Activated CD8-positive, alpha-beta T cell treated with anti-CD3 and anti-CD28 coated beads for 36 hours (primary cell): ENCODE data around the gene GDF11. TPM values are rescaled to one million over a fixed set of nuclear protein-coding genes. Genes with fewer than 3 reads are reported as not detected.

ENCODE experiments used
- ATAC-seq: fragments of 200-7000 bp; cut with Tn5 transposase; one replicate; pipeline ENCODE4 v1.10.0; 2021; ENCODE audit warnings: mild to moderate bottlenecking, moderate library complexity
- CTCF ChIA-PET: fragments of 350-600 bp; sonication (Branson Sonifier 250); formaldehyde crosslinking; loops from one replicate; lab custom pipeline; 2021; ENCODE audit warnings: antibody characterized with exemption; lab: Charles Lee
- POLR2A ChIA-PET: fragments of 350-600 bp; sonication (Branson Sonifier 250); formaldehyde crosslinking; loops from one replicate; lab custom pipeline; 2021; ENCODE audit warnings: antibody characterized with exemption; lab: Charles Lee
- DNase-seq: peaks from one replicate; pipeline ENCODE4 v3.0.0-alpha.2; 2020
- H3K27ac Mint-ChIP-seq: one replicate; pipeline ENCODE4 v1.8.0; 2021; ENCODE audit warnings: mild to moderate bottlenecking, mixed read lengths
- H3K27me3 Mint-ChIP-seq: one replicate; pipeline ENCODE4 v1.8.0; 2021; ENCODE audit warnings: mixed read lengths
- H3K36me3 Mint-ChIP-seq: one replicate; pipeline ENCODE4 v1.8.0; 2021; ENCODE audit warnings: low read depth, mixed read lengths
- H3K4me1 Mint-ChIP-seq: one replicate; pipeline ENCODE4 v1.8.0; 2021; ENCODE audit warnings: low read depth, mixed read lengths
- H3K4me3 Mint-ChIP-seq: one replicate; pipeline ENCODE4 v1.8.0; 2021; ENCODE audit warnings: mild to moderate bottlenecking, moderate library complexity, mixed read lengths
- H3K9me3 Mint-ChIP-seq: one replicate; pipeline ENCODE4 v1.8.0; 2021; ENCODE audit warnings: mixed read lengths
- CTCF ChIP-seq: fragments of 200-600 bp; IDR thresholded peaks from one replicate; pipeline ENCODE4 v1.8.0; 2022; ENCODE audit warnings: antibody characterized with exemption, mild to moderate bottlenecking
- intact Hi-C: fragments of 100-400 bp; cut with micrococcal nuclease; formaldehyde crosslinking; loops from one replicate; pipeline ENCODE4 v1.10.0; 2022
- total RNA-seq, 2 experiments: library from RNA; stranded (reverse); gene quantifications; one replicate each; pipeline ENCODE4 v1.2.3, GENCODE V29; 2021

Gene GDF11
- total RNA-seq, 2 experiments from 2014 or later, result 7.4 to 9.3 TPM

DNA sequence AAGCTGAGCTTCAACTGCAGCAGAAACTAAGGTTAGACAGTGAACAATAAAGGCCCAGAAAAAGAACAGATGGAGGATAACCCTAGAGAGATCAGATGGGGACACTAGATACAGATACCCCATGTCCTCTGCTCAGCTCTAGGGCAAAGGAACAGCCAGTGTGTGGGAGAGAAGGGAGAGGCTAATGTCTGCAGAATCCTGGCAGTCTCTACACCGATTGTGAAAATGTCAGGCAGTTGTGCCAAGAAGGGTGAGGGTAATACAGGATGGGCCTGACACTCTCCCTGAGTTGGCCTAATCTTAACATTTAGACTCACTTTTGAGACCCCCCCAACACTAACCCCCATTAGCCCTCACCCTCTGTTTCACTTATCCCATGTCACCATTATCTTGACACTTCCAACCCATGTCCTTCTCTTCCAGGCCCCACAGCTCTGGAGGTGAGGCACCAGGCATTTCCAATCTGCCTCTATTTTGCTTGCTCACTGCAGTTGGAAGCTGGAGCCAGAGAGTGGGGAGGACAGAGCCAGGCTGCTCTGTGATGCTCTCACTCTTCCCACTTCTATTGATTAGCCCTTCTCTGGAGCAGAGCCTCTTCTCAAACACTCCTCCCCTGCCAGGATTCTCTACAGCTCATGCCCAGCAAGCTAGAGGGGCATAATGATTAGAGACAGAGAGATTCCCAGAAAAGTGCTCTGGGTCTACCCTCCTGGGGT is 30.1 kb upstream of the GDF11 start:
- DNase-seq, result no peak
- CTCF ChIA-PET, result interaction anchor here (1.1 to 2.4 kb wide), 4 partner anchors 11 to 596 kb away, joined by 3 to 12 read pairs (median 6); no protein-coding TSS in a partner anchor
- H3K4me3 Mint-ChIP-seq, result no peak overlapping the region
- no peak for ATAC-seq
- peaks cover 16% of the 10 kb centered on the region for H3K27me3 Mint-ChIP-seq
- intact Hi-C loops, result no loop called here
- no peaks in the 10 kb centered on the region for H3K9me3 Mint-ChIP-seq
- peaks cover 25% of the 10 kb centered on the region for H3K4me1 Mint-ChIP-seq
- H3K36me3 Mint-ChIP-seq, result peaks cover 3% of the 10 kb centered on the region
- TF ChIP-seq CTCF, result no peak
- POLR2A ChIA-PET, result no interaction called here
- no peak overlapping the region for H3K27ac Mint-ChIP-seq

- H3K27ac Mint-ChIP-seq, result no peak overlapping the region
- peaks cover 9% of the 10 kb centered on the region for H3K27me3 Mint-ChIP-seq
- no peak overlapping the region for H3K4me3 Mint-ChIP-seq
- TF ChIP-seq CTCF, result no peak
- intact Hi-C loops, result no loop called here
- ChIA-PET POLR2A (no interaction called here), CTCF (interaction anchor here (1.1 to 1.2 kb wide), 2 partner anchors 25 to 595 kb away, joined by 3 to 4 read pairs; no protein-coding TSS in a partner anchor)
- H3K4me1 Mint-ChIP-seq, result peaks cover 24% of the 10 kb centered on the region
- ATAC-seq, result no peak
- peaks cover 3% of the 10 kb centered on the region for H3K36me3 Mint-ChIP-seq
- DNase-seq, result no peak
- H3K9me3 Mint-ChIP-seq, result no peaks in the 10 kb centered on the region
Measured at GRCh38 chr12:55713721-55714120, 29.2 kb upstream of the GDF11 start.

DNA sequence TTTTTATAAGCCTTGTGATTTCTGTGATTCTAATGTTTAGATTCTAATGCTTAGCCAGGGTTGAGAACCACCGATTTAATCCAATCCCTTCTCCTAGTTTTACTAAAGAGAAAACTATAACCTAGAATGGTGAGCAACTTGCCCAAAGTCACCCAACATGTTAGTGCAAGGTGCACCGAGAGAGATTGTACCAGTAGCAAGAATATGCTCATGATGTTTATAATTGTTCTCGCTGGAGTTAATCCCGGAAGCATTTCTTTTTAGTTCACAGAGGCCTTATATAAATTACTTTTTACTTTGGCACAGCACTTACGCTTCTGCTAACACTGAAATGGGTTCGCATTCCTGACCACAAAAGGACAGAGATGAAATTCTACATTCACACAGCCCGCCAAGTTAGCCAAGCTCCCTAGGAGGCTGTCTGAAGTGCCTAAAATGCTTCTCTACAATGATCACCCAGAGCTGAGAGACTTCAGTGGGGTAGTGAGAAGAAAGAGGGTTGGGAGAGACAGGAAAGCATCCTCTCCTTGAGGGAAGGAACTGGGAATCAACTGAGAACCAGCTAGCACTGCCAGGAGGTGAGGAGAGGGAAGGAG is 27.7 kb upstream of the GDF11 start:
- Mint-ChIP-seq H3K27ac (peak overlapping the region; percentile 92), H3K36me3 (peaks cover 5% of the 10 kb centered on the region), H3K4me1 (peaks cover 24% of the 10 kb centered on the region), H3K9me3 (no peaks in the 10 kb centered on the region), H3K27me3 (peaks cover 3% of the 10 kb centered on the region), H3K4me3 (peak overlapping the region; percentile 94)
- POLR2A ChIA-PET, result interaction anchor here (1.2 to 7.2 kb wide), 5 partner anchors 8 to 331 kb away, joined by 3 to 44 read pairs (median 4); partner anchors contain the start of genes CD63 and ITGA7
- intact Hi-C loops, result no loop called here
- no peak for TF ChIP-seq CTCF
- ATAC-seq (no peak), DNase-seq (no peak)
- CTCF ChIA-PET, result interaction anchor here (0.8 to 4.3 kb wide), 7 partner anchors 9 to 282 kb away, joined by 3 to 44 read pairs (median 10); partner anchors contain the start of genes CD63 and SUOX

DNA sequence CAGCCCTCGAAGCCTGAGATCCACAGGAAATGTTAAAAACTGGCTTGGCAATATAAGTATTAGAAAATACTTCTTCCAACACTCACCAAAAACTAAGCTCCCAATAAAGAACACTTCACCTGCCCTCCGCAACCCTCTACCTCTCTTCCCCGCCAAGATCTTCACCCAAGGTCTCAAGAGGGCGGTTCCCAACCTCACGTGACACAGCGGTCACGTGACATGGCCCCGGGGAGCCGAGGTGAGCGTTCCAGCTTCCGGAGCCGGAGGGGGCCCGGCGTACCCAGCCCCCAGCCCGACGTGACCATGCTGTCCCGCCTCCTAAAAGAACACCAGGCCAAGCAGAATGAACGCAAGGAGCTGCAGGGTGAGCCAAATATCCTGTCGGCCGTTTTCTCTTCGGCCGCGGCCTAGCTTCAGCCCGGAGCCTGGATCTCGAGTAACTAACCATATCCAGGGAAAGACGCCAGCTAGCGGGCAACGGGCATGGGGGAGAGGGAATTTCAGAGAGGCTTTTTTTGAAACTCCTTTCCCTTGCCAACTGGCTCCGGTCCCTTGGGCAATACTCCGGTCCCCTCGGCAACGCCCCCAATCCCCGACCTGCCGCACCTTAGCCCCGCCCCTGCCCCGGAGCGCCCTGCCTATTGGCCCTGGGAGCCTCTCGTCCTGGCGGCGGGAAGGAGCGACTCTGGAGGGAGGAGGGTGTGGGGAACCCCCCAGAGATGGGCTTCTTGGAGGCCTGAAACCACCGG is 26.9 kb upstream of the GDF11 start, which contains the start of gene BLOC1S1:
Gene BLOC1S1, plus strand, starts transcription at position 214 of the 749 bp plus-strand sequence. Its CDS starts 6 bp downstream, at position 220.
- ATAC-seq, result peak; percentile 97
- Mint-ChIP-seq H3K27ac (peak within 1 kb of the TSS; percentile 92), H3K9me3 (no peaks in the 10 kb centered on the region), H3K36me3 (peaks cover 5% of the 10 kb centered on the region), H3K4me1 (peaks cover 24% of the 10 kb centered on the region), H3K4me3 (peak within 1 kb of the TSS; percentile 94), H3K27me3 (peaks cover 3% of the 10 kb centered on the region)
- TF ChIP-seq CTCF, result no peak
- peak; percentile 97 for DNase-seq
- intact Hi-C loops, result no loop called here
- POLR2A ChIA-PET, result interaction anchor here (1.2 to 7.2 kb wide), 6 partner anchors 9 to 330 kb away, joined by 3 to 44 read pairs (median 4); partner anchors contain the start of genes CD63 and ITGA7
- CTCF ChIA-PET, result interaction anchor here (0.8 to 4.3 kb wide), 8 partner anchors 9 to 281 kb away, joined by 3 to 44 read pairs (median 10); partner anchors contain the start of genes CD63 and SUOX
